Ovary (tissue), 3 donors: ENCODE measurements around the gene SMARCAL1.

Experiments
- EP300 ChIP-seq: sonication (generic); formaldehyde crosslinking; IDR thresholded peaks from one replicate; pipeline ENCODE4 v1.6.1; 2017; ENCODE audit warnings: antibody characterized with exemption
- POLR2A ChIP-seq: fragments of 450-650 bp; IDR thresholded peaks from one replicate; pipeline ENCODE4 v1.6.1; 2017; ENCODE audit warnings: antibody characterized with exemption, mild to moderate bottlenecking, moderate library complexity
- TF ChIP-seq, protein P1 (sequence below), 3 donors: fragments of 450-650 bp in 2 of 3; fragments of 200-600 bp in 1 of 3; IDR thresholded peaks; one replicate each; pipeline versions ENCODE4 v1.5.1 to v1.8.0; 2016 to 2022; ENCODE audit warnings: antibody characterized with exemption in 3 of 3, mild to moderate bottlenecking in 1 of 3
- donor health status: DM: no; HTN: no; CAD: no.

DNA sequence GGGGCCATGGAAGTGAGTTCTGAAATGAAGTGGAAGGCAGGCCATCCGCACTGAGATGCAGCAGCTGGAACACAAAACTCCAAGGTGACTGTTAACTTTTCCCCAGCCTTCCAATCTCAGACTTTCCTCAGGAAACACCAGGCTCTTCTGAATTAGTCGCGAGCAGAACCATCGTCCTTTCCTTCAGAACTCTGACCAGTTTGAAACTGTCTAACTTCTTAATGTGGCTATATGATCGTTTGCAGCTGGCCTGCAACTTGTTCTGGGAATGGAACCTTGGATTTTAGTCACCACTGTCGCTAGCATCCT is 85.7 kb downstream of the SMARCAL1 start:
- no peak for TF ChIP-seq POLR2A
- TF ChIP-seq, protein P1, sequence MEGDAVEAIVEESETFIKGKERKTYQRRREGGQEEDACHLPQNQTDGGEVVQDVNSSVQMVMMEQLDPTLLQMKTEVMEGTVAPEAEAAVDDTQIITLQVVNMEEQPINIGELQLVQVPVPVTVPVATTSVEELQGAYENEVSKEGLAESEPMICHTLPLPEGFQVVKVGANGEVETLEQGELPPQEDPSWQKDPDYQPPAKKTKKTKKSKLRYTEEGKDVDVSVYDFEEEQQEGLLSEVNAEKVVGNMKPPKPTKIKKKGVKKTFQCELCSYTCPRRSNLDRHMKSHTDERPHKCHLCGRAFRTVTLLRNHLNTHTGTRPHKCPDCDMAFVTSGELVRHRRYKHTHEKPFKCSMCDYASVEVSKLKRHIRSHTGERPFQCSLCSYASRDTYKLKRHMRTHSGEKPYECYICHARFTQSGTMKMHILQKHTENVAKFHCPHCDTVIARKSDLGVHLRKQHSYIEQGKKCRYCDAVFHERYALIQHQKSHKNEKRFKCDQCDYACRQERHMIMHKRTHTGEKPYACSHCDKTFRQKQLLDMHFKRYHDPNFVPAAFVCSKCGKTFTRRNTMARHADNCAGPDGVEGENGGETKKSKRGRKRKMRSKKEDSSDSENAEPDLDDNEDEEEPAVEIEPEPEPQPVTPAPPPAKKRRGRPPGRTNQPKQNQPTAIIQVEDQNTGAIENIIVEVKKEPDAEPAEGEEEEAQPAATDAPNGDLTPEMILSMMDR (IDR thresholded peaks at IDR 0.05) = no peak
- no peak for TF ChIP-seq EP300
